Sigmoid colon (tissue), 4 donors: ENCODE measurements around the gene CENPK.

Experiments
- EP300 ChIP-seq, 4 donors: sonication (generic); formaldehyde crosslinking; IDR thresholded peaks; one replicate each; pipeline ENCODE4 v1.6.1; 2017; ENCODE audit warnings: antibody characterized with exemption in 4 of 4
- POLR2A ChIP-seq, 2 donors: fragments of 450-650 bp; IDR thresholded peaks; one replicate each; pipeline ENCODE4 v1.6.1; 2016; ENCODE audit warnings: antibody characterized with exemption in 2 of 2, mild to moderate bottlenecking in 2 of 2, moderate library complexity in 2 of 2
- POLR2AphosphoS5 ChIP-seq, 4 donors: sonication (generic); formaldehyde crosslinking; IDR thresholded peaks; one replicate each; pipeline ENCODE4 v1.6.1; 2017; ENCODE audit warnings: antibody characterized with exemption in 4 of 4
- TF ChIP-seq, protein P1 (sequence below), 4 experiments: fragments of 450-650 bp in 3 of 4; fragments of 200-600 bp in 1 of 4; IDR thresholded peaks; one replicate each; pipeline ENCODE4 v1.5.1; 2016 to 2019; ENCODE audit warnings: antibody characterized with exemption in 4 of 4, mild to moderate bottlenecking in 3 of 4, moderate library complexity in 2 of 4

DNA sequence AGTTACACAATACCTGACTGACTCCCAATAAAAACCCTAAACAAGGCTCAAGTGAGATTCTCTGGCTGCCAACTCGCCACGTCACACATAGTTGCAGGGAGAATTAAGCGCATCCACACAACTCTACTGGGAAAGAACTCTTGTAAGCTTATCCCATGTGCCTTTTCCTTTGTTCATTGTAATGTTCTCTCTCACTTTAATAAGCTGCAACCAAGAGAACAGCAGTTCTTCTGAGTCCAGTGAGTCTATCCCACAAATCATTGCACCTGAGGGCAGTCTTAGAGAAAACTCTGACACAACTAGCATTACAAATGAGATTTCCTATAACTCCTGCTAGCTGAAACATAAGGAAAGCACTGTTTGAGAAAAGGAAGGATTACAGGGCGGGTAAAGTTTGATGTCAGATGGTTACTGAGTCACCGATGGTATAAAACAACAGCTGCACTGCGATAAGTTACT is 27.4 kb downstream of the CENPK start:
- TF ChIP-seq POLR2A (IDR thresholded peaks at IDR 0.05) = no peak
- TF ChIP-seq, protein P1, sequence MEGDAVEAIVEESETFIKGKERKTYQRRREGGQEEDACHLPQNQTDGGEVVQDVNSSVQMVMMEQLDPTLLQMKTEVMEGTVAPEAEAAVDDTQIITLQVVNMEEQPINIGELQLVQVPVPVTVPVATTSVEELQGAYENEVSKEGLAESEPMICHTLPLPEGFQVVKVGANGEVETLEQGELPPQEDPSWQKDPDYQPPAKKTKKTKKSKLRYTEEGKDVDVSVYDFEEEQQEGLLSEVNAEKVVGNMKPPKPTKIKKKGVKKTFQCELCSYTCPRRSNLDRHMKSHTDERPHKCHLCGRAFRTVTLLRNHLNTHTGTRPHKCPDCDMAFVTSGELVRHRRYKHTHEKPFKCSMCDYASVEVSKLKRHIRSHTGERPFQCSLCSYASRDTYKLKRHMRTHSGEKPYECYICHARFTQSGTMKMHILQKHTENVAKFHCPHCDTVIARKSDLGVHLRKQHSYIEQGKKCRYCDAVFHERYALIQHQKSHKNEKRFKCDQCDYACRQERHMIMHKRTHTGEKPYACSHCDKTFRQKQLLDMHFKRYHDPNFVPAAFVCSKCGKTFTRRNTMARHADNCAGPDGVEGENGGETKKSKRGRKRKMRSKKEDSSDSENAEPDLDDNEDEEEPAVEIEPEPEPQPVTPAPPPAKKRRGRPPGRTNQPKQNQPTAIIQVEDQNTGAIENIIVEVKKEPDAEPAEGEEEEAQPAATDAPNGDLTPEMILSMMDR (IDR thresholded peaks at IDR 0.05) = no peak
- no peak for TF ChIP-seq POLR2AphosphoS5 (IDR thresholded peaks at IDR 0.05)
- TF ChIP-seq EP300 (IDR thresholded peaks at IDR 0.05) = no peak
